Activated T-helper 1 cell treated with anti-CD3 and anti-CD28 coated beads, Interleukin-12 subunit alpha, Interleukin-12 subunit beta, Interleukin-2, Interleukin-4 antibody, amounts not matched to agents 30 ng/mL and 10 ng/mL and 1 ng/mL, durations not matched to agents 14 hours and 24 hours and 36 hours (primary cell): ENCODE results near the gene PDSS1. TPM values are rescaled to one million over a fixed set of nuclear protein-coding genes. Genes with fewer than 3 reads are reported as not detected.

Experiments
- DNase-seq: peaks from one replicate; pipeline ENCODE4 v3.0.0; 2021; ENCODE audit warnings: low spot score
- H3K27ac Mint-ChIP-seq: one replicate; pipeline ENCODE4 v1.8.0; 2021; ENCODE audit warnings: mild to moderate bottlenecking, mixed read lengths
- H3K27me3 Mint-ChIP-seq: one replicate; pipeline ENCODE4 v1.8.0; 2022; ENCODE audit warnings: mild to moderate bottlenecking, moderate library complexity, mixed read lengths; ENCODE audit not compliant: insufficient read depth
- H3K36me3 Mint-ChIP-seq: one replicate; pipeline ENCODE4 v1.8.0; 2021; ENCODE audit warnings: low read depth, mixed read lengths
- H3K4me1 Mint-ChIP-seq: one replicate; pipeline ENCODE4 v1.8.0; 2021; ENCODE audit warnings: low read depth, mixed read lengths
- H3K4me3 Mint-ChIP-seq: one replicate; pipeline ENCODE4 v1.8.0; 2021; ENCODE audit warnings: mild to moderate bottlenecking, moderate library complexity, mixed read lengths
- H3K9me3 Mint-ChIP-seq: one replicate; pipeline ENCODE4 v1.8.0; 2021; ENCODE audit warnings: mixed read lengths
- intact Hi-C: fragments of 100-400 bp; cut with micrococcal nuclease; formaldehyde crosslinking; loops from one replicate; pipeline ENCODE4 v1.15.1; 2024
- total RNA-seq: library from RNA; stranded (reverse); gene quantifications from 2 replicates; pipeline ENCODE4 v1.2.3, GENCODE V29; 2022

Gene PDSS1
- total RNA-seq, 1 donor from 2014 or later = 39.3 TPM

GRCh38 chr10:26703974-26704373 is 6.5 kb downstream of the PDSS1 start:
- Mint-ChIP-seq H3K9me3 (no peaks in the 10 kb centered on the region), H3K4me3 (no peak overlapping the region), H3K27me3 (no peaks in the 10 kb centered on the region), H3K27ac (no peak overlapping the region), H3K4me1 (peaks cover 34% of the 10 kb centered on the region), H3K36me3 (peaks cover 54% of the 10 kb centered on the region)
- intact Hi-C loops = no loop called here
- DNase-seq = no peak

- H3K4me3 Mint-ChIP-seq = no peak overlapping the region
- intact Hi-C loops = no loop called here
- H3K9me3 Mint-ChIP-seq = no peaks in the 10 kb centered on the region
- H3K36me3 Mint-ChIP-seq = peaks cover 45% of the 10 kb centered on the region
- H3K4me1 Mint-ChIP-seq = peaks cover 23% of the 10 kb centered on the region
- no peak for DNase-seq
- H3K27me3 Mint-ChIP-seq = no peaks in the 10 kb centered on the region
- H3K27ac Mint-ChIP-seq = peak overlapping the region; percentile 43
These were observed 8.7 kb downstream of the PDSS1 start for GRCh38 chr10:26706206-26706605.

GRCh38 chr10:26706936-26707335 is 9.4 kb downstream of the PDSS1 start:
- Mint-ChIP-seq H3K4me1 (peaks cover 20% of the 10 kb centered on the region), H3K27ac (no peak overlapping the region), H3K4me3 (no peak overlapping the region), H3K9me3 (no peaks in the 10 kb centered on the region), H3K27me3 (no peaks in the 10 kb centered on the region), H3K36me3 (peaks cover 41% of the 10 kb centered on the region)
- intact Hi-C loops = no loop called here
- no peak for DNase-seq

GRCh38 chr10:26711324-26711723 is 13.8 kb downstream of the PDSS1 start:
- intact Hi-C loops = no loop called here
- no peak for DNase-seq
- Mint-ChIP-seq H3K27me3 (no peaks in the 10 kb centered on the region), H3K36me3 (peaks cover 45% of the 10 kb centered on the region), H3K4me1 (peaks cover 7% of the 10 kb centered on the region), H3K4me3 (no peak overlapping the region), H3K27ac (no peak overlapping the region), H3K9me3 (no peaks in the 10 kb centered on the region)

GRCh38 chr10:26714415-26715136 is 17.1 kb downstream of the PDSS1 start:
- Mint-ChIP-seq H3K27ac (no peak overlapping the region), H3K9me3 (no peaks in the 10 kb centered on the region), H3K4me3 (no peak overlapping the region), H3K4me1 (peaks cover 5% of the 10 kb centered on the region), H3K27me3 (no peaks in the 10 kb centered on the region), H3K36me3 (peaks cover 32% of the 10 kb centered on the region)
- no peak for DNase-seq
- intact Hi-C loops = no loop called here

- peaks cover 10% of the 10 kb centered on the region for H3K4me1 Mint-ChIP-seq
- H3K27me3 Mint-ChIP-seq = no peaks in the 10 kb centered on the region
- H3K4me3 Mint-ChIP-seq = no peak overlapping the region
- intact Hi-C loops = no loop called here
- no peak overlapping the region for H3K27ac Mint-ChIP-seq
- peaks cover 37% of the 10 kb centered on the region for H3K36me3 Mint-ChIP-seq
- H3K9me3 Mint-ChIP-seq = no peaks in the 10 kb centered on the region
- no peak for DNase-seq
These were observed 17.6 kb downstream of the PDSS1 start for GRCh38 chr10:26715137-26715487.

GRCh38 chr10:26717476-26717875 is 20.0 kb downstream of the PDSS1 start:
- intact Hi-C loops = no loop called here
- Mint-ChIP-seq H3K27ac (no peak overlapping the region), H3K27me3 (no peaks in the 10 kb centered on the region)

GRCh38 chr10:26721561-26721960 is 24.1 kb downstream of the PDSS1 start:
- H3K9me3 Mint-ChIP-seq = no peaks in the 10 kb centered on the region
- DNase-seq = peak; percentile 56
- peaks cover 46% of the 10 kb centered on the region for H3K36me3 Mint-ChIP-seq
- peaks cover 25% of the 10 kb centered on the region for H3K4me1 Mint-ChIP-seq
- H3K27ac Mint-ChIP-seq = peak overlapping the region; percentile 85
- peak overlapping the region; percentile 34 for H3K4me3 Mint-ChIP-seq
- H3K27me3 Mint-ChIP-seq = no peaks in the 10 kb centered on the region
- intact Hi-C loops = loop anchor here (2.0 kb wide), 1 partner anchor 15 kb away; no protein-coding TSS in a partner anchor

More at GRCh38 chr10:26717476-26717875, 20.0 kb downstream of the PDSS1 start:
- H3K4me3 Mint-ChIP-seq = no peak overlapping the region
- H3K4me1 Mint-ChIP-seq = peaks cover 20% of the 10 kb centered on the region
- H3K9me3 Mint-ChIP-seq = no peaks in the 10 kb centered on the region
- peaks cover 44% of the 10 kb centered on the region for H3K36me3 Mint-ChIP-seq
- DNase-seq = no peak

- no peaks in the 10 kb centered on the region for H3K27me3 Mint-ChIP-seq
- peaks cover 26% of the 10 kb centered on the region for H3K4me1 Mint-ChIP-seq
- intact Hi-C loops = no loop called here
- DNase-seq = no peak
- H3K4me3 Mint-ChIP-seq = no peak overlapping the region
- peaks cover 51% of the 10 kb centered on the region for H3K36me3 Mint-ChIP-seq
- H3K9me3 Mint-ChIP-seq = no peaks in the 10 kb centered on the region
- no peak overlapping the region for H3K27ac Mint-ChIP-seq
These were observed 25.5 kb downstream of the PDSS1 start for GRCh38 chr10:26723016-26723415.

- Mint-ChIP-seq H3K4me1 (peaks cover 15% of the 10 kb centered on the region), H3K27me3 (no peaks in the 10 kb centered on the region), H3K27ac (peak overlapping the region; percentile 42)
These were observed 28.6 kb downstream of the PDSS1 start for GRCh38 chr10:26725837-26726727.

GRCh38 chr10:26727005-26727404 is 29.5 kb downstream of the PDSS1 start:
- no peak for DNase-seq
- H3K36me3 Mint-ChIP-seq = peaks cover 38% of the 10 kb centered on the region
- no peaks in the 10 kb centered on the region for H3K9me3 Mint-ChIP-seq
- no peak overlapping the region for H3K27ac Mint-ChIP-seq
- no peak overlapping the region for H3K4me3 Mint-ChIP-seq
- H3K4me1 Mint-ChIP-seq = peaks cover 6% of the 10 kb centered on the region
- intact Hi-C loops = no loop called here
- H3K27me3 Mint-ChIP-seq = no peaks in the 10 kb centered on the region

More at GRCh38 chr10:26725837-26726727, 28.6 kb downstream of the PDSS1 start:
- Mint-ChIP-seq H3K4me3 (no peak overlapping the region), H3K9me3 (no peaks in the 10 kb centered on the region), H3K36me3 (peaks cover 42% of the 10 kb centered on the region)
- intact Hi-C loops = loop anchor here (1.0 kb wide), 4 partner anchors 11 to 391 kb away; no protein-coding TSS in a partner anchor
- DNase-seq = no peak

GRCh38 chr10:26728957-26729356 is 31.5 kb downstream of the PDSS1 start:
- no peak for DNase-seq

GRCh38 chr10:26729395-26729794 is 31.9 kb downstream of the PDSS1 start:
- Mint-ChIP-seq H3K27me3 (no peaks in the 10 kb centered on the region), H3K4me3 (no peak overlapping the region), H3K9me3 (no peaks in the 10 kb centered on the region), H3K4me1 (peaks cover 10% of the 10 kb centered on the region), H3K36me3 (peaks cover 37% of the 10 kb centered on the region), H3K27ac (no peak overlapping the region)
- intact Hi-C loops = no loop called here
- DNase-seq = no peak

More at GRCh38 chr10:26728957-26729356, 31.5 kb downstream of the PDSS1 start:
- no peaks in the 10 kb centered on the region for H3K9me3 Mint-ChIP-seq
- H3K27me3 Mint-ChIP-seq = no peaks in the 10 kb centered on the region
- no peak overlapping the region for H3K27ac Mint-ChIP-seq
- no peak overlapping the region for H3K4me3 Mint-ChIP-seq
- intact Hi-C loops = no loop called here
- H3K36me3 Mint-ChIP-seq = peaks cover 40% of the 10 kb centered on the region
- peaks cover 10% of the 10 kb centered on the region for H3K4me1 Mint-ChIP-seq
